C4-2B (cell line): ENCODE results near the gene CACNA1B.

Source experiments
- H3K27ac ChIP-seq: fragments of 450-650 bp; 2 replicates; pipeline ENCODE4 v1.5.1; 2017
- ZFX ChIP-seq: fragments of 450-650 bp; IDR thresholded peaks from 2 replicates; pipeline ENCODE4 v1.6.1; 2017
- TF ChIP-seq, protein P1 (sequence below): fragments of 450-650 bp; conservative IDR thresholded peaks from 2 replicates; pipeline ENCODE4 v1.5.1; 2017; ENCODE audit warnings: mild to moderate bottlenecking

CACNA1B gene

DNA sequence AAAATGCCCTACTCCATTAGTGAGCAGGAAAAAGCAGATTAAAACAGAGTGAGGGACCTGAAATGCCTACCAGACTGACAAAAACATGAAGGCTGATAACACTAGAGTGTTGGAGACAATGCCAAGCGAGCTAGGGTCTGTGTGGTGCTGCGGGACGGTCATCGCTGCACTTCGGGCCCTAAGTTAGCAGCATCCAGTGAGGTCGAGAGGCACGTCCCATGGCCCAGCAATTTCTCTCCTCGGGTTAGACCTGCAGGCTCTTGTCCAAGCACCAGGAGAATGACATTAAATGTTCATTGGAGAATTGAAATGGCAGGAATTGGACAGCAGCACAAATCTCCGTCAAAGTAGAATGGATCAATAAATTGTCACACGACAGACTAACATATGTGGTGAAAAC, 5.3 kb upstream of the CACNA1B start:
- H3K27ac ChIP-seq, result no peak overlapping the region
- TF ChIP-seq, protein P1, sequence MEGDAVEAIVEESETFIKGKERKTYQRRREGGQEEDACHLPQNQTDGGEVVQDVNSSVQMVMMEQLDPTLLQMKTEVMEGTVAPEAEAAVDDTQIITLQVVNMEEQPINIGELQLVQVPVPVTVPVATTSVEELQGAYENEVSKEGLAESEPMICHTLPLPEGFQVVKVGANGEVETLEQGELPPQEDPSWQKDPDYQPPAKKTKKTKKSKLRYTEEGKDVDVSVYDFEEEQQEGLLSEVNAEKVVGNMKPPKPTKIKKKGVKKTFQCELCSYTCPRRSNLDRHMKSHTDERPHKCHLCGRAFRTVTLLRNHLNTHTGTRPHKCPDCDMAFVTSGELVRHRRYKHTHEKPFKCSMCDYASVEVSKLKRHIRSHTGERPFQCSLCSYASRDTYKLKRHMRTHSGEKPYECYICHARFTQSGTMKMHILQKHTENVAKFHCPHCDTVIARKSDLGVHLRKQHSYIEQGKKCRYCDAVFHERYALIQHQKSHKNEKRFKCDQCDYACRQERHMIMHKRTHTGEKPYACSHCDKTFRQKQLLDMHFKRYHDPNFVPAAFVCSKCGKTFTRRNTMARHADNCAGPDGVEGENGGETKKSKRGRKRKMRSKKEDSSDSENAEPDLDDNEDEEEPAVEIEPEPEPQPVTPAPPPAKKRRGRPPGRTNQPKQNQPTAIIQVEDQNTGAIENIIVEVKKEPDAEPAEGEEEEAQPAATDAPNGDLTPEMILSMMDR, result no peak
- no peak for TF ChIP-seq ZFX

DNA sequence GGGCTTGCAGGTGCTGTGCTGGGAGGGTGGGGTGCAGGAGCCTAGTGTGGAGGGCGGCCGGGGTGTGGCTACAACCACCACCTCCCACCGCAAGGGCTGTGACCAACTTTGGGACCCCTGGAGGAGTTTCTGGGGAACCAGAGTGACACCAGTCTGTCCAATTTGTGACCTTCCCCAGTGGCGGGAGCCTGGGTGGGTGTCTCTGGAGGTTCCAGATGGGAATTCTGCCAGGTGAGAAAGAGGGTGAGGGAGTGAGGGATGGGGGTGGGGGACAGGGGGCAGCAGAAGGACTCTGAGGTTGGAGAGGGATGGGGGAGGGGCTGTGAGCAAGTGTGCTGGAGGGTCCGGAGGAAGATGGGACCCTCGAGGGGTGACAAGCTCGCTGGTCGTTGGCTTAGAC, 4.2 kb upstream of the CACNA1B start:
- no peak overlapping the region for H3K27ac ChIP-seq
- TF ChIP-seq ZFX, result no peak
- TF ChIP-seq, protein P1, result no peak

DNA sequence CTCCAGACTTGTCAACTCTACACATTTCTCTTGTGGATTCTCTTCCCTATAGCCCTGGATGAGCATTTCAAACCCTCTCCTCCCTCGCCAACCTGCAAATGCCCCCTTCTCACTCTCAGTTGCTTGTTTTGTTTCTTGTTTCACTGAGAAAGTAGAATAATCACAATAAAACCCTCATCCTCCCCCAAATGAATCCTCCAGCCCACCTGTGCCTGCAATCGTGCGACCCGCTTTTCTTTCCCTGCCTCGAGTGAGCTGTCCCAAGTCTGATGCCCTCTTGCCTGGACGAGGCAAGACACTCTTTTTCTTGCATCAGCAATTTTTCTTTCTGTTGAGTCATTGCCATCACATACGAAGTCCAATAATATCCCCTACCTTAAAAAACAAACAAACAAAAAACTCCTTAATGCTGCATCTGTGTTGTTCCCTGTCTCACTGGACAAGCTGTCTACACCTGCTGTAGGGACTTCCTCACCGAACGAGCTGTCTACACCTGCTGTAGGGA, 3.7 kb upstream of the CACNA1B start:
- no peak for TF ChIP-seq ZFX
- TF ChIP-seq, protein P1, result no peak
- H3K27ac ChIP-seq, result no peak overlapping the region

DNA sequence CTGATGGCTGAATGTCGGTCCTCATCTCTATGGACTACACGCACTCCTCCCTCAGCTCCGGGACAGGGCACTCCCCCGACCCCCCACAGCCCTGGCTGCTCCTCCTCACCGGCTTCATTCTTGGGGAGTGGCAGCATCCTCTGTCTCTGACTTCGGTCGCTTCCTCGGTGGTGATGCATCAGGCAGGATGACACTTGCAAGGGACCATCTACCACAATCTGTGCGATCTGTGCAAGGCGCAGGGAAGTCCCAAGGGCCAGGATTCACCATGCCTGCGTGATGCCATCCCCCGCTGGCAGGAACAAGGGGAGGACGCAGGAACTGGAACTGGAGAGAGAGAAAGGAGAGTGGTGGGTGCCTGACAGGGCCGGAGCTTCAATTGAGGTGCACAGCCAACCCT, 2.2 kb upstream of the CACNA1B start:
- H3K27ac ChIP-seq, result no peak overlapping the region
- TF ChIP-seq, protein P1, result no peak
- no peak for TF ChIP-seq ZFX

DNA sequence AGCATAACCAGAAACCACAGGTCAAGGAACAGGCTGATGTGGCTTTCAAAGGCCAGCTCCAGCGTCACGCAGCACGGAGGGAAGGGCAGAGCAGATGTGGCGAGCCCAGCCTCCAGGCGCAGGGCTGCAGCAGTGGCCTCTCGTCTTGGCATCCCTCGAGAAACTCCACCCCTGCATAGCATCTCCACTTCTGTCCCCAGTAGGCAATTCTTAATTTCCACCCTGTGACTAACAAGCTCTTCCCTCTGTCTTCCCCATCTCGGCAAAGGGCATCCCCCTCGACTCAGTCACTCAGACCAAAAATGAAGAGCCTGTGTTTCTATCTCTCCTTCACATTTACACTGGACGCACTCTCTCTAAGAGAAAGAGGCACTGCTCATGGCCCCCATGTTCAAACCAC, 1.7 kb upstream of the CACNA1B start:
- no peak overlapping the region for H3K27ac ChIP-seq
- TF ChIP-seq ZFX, result no peak
- TF ChIP-seq, protein P1, result no peak

DNA sequence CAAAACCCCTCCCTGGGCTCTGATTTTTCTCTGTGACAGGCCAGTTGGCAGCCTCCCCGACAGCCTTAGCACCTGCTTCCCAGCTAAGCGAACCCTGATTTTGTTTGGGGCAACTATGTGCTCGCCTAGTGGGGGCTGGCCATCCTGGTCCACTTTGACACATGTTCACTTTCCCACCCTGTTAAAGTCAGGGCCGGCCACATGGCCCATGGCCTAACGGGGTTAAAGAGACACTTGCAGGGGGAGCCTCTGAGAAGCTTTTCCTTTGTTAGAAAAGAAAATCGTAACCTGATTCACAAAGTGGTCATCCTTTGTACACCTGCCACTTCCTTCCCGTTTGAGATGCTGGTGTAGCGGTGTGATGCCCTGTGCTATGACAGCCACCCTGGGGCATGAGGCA, 1.3 kb upstream of the CACNA1B start:
- TF ChIP-seq, protein P1, result no peak
- no peak for TF ChIP-seq ZFX
- no peak overlapping the region for H3K27ac ChIP-seq

DNA sequence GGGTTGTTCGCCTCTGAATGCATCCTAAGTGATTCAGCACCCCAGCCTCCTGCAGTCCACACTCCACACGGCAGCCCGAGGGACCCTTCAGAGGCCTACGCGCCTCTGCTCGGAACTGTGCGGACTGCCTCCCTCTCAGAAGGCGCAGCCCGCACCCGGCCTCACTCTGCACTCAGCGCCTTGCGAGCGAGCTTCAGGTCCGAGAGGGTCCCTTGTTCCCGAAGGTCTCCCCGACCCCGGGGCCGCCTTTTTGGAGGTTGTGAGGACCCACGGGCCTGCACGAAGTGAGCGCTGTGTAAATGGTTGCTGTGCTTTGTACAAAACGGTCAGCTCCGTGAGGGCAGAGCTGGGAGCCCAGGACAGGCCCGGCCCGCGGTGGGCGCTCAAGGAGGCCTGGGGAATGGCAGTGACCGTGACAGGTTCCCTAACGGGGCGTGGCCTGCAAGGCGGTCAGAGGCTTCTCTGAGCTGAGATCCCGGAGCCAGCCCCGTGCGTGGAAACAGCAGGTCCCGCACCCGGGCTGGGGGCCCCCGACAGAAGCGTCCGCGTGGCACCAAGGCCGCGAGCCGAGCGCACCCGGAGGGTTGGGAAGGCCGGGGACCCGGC, 698 bp upstream of the CACNA1B start:
- H3K27ac ChIP-seq, result no peak overlapping the region
- TF ChIP-seq, protein P1, result no peak
- no peak for TF ChIP-seq ZFX
